ENCODE data around the gene GDPD5.

- TF ChIP-seq CTCF (conservative IDR thresholded peaks at IDR 0.05) (no peak), ZFX (IDR thresholded peaks at IDR 0.05) (no peak)
Measured at GRCh38 chr11:75570559-75571139, 44.9 kb upstream of the GDPD5 start.

Measured in C4-2B (cell line).